Erythroblast (primary cell): ENCODE data around the gene SPATA1.

ENCODE experiments used
- GATA1 ChIP-seq: IDR thresholded peaks from 2 replicates; pipeline ENCODE4 v1.6.1; 2011; ENCODE audit warnings: low read depth, mild to moderate bottlenecking, control low read depth, low read length, moderate library complexity
- POLR2A ChIP-seq: IDR thresholded peaks from 2 replicates; pipeline ENCODE4 v1.6.1; 2011; ENCODE audit warnings: mild to moderate bottlenecking, low read length

- TF ChIP-seq POLR2A (no peak), GATA1 (no peak)
Observed at GRCh38 chr1:84479998-84480397, 26.2 kb upstream of the SPATA1 start.
